ENCODE measurements around the gene IGFBP4. TPM values are rescaled to one million over a fixed set of nuclear protein-coding genes. Genes with fewer than 3 reads are reported as not detected.

IGFBP4 gene
- total RNA-seq, 2 experiments from 2014 or later: 12.2 to 13.2 TPM

DNA sequence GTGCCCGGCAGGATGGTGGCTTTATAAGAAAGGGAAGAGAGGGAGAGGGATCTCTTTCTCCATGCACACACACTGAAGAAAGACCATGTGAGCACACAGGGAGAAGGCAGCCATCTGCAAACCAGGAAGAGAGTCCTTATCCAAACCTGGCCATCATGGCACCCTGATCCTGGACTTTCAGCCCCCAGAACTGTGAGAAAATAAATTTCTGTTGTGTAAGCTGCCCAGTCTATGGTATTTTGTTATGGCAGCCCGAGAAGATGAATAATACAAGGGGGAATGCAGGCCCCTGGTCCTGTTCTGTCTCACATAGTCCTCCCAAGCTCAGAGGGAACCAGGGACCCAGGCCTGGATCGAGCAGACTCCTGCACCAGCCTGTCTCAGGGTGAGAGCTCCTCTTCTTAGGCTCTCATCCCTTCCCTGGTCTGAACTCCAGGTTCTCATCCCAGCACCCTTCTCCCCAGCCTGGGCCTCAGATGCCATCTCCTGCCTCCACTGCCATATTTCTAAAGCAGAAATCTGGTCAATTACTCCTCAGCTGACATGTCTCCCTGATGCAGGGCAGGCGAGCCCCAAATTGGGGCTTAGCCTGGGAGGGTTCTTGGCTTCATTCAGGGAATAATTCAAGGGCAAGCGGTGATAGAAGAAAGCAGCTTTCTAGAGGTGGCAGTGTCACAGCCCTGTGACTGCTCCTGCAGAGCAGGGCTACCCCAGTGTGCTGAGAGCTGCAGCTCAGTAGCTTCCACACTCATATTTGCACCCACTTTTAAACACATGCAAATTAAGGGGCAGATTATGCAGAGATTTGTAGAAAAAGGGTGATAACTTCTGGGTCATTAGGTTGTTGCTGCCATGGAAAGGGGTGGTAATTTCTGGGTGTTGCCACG is 28.8 kb downstream of the IGFBP4 start:
- H3K4me3 Mint-ChIP-seq: no peak overlapping the region
- no peak overlapping the region for H3K27ac Mint-ChIP-seq
- no peaks in the 10 kb centered on the region for H3K9me3 Mint-ChIP-seq
- peaks cover 5% of the 10 kb centered on the region for H3K36me3 Mint-ChIP-seq
- no peak for ATAC-seq (ENCODE audit: low read depth)
- DNase-seq: no peak
- POLR2A ChIA-PET: interaction anchor here (0.5 kb wide), 1 partner anchor 61 kb away, joined by 3 read pairs; no protein-coding TSS in a partner anchor
- H3K4me1 Mint-ChIP-seq: peaks cover 8% of the 10 kb centered on the region
- peaks cover 17% of the 10 kb centered on the region for H3K27me3 Mint-ChIP-seq

DNA sequence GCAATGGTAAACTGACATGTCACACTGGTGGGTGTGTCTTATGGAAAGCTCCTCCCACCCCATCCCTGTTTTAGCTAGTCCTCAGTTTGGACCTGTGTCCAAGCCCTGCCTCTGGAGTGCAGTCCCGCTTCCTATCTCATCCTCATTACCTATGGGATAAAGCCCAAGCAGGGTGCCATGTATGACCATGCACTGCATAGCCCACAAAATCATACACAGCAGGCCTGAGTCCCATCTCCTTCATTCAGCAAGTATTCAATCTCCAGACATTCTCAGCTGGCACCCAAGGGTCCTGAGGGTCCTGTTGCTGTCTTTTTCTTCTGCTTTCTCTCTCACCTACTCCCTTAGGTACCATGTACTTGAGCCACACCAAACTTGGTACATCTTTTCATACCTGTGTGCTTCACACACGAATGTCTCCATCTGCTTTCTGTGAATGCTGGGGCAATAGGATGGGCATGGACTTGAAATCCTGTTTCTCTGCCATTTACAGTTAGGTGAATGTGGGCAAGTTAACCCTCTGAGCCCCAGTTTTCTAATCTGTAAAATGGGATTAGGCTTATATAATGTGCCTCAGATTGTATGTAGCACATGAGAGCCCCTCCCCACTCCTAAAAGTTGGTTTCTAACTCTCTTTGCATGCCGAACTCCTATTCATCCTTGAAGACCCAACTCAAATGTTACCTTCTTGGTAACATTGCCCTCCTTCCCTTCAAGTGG is 29.6 kb downstream of the IGFBP4 start:
- Mint-ChIP-seq H3K27me3 (peaks cover 13% of the 10 kb centered on the region), H3K9me3 (no peaks in the 10 kb centered on the region), H3K4me1 (peaks cover 8% of the 10 kb centered on the region), H3K4me3 (no peak overlapping the region), H3K27ac (no peak overlapping the region), H3K36me3 (peaks cover 7% of the 10 kb centered on the region)
- POLR2A ChIA-PET: no interaction called here
- no peak for ATAC-seq (ENCODE audit: low read depth)
- DNase-seq: no peak

DNA sequence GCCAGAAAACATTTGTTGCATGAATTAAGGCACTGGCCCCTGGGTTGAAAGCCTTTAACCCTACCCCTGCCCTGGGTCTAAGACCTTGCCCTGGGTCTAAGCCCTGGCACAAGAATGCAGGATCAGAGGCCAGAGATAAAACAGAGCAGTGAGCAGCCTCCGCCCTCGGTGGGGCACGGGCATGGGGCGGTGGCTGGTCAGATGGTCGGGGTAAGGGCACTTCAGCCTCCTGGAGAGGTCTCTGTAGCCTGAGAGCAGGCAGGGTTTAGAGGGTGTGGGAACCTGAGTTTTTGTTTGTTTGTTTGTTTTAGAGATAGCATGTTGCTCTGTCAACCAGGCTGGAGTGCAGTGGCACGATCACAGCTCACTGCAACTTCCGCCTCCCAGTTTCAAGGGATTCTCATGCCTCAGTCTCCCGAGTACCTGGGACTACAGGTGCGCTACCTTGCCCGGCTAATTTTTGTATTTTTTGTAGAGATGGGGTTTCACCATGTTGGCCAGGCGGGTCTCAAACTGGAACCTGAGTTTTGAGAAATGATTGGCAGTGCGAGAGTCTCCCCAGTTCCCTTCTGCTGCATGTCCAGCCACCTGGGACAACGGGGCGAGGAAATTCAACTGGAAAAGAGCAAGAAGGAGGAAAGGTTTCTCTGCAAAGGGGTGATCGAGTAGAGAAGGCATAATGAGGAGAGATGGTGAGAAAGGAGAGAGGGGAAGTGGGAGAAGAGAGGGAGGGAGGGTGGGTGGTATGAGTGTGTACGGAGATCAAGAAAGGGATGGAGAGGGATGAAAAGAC is 30.5 kb downstream of the IGFBP4 start:
- H3K4me3 Mint-ChIP-seq: no peak overlapping the region

DNA sequence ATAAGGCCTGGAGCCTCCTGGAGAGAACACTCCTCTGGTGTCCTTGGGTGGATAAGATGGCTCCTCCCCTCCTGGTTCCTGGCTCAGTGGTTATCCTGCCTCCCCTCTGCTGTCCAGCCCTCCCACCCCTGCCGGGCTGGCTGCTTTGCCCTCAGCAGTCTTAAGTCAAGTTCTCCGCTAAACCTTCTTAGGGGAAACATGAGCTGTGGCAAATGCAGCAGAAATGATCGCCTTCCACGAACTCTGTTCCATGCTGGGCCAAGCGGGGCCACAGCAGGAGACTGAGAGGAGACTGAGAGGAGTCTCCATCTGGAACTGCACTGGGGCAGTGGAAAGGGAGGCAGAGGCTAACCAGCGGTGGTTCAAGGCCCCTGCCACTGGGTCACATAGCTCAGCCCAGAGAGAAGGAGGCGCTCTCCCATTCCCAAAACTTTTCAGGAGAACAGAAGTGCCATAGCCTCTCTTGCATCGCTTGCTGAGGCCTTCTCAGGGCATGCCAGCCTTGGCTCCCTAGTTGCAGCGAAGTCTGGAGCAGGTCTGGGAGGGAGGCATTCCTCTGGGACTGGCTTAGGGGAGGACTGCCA is 31.3 kb downstream of the IGFBP4 start:
- Mint-ChIP-seq H3K4me1 (peaks cover 12% of the 10 kb centered on the region), H3K9me3 (no peaks in the 10 kb centered on the region), H3K27me3 (peaks cover 9% of the 10 kb centered on the region), H3K27ac (no peak overlapping the region), H3K4me3 (no peak overlapping the region), H3K36me3 (peaks cover 15% of the 10 kb centered on the region)
- DNase-seq: no peak
- POLR2A ChIA-PET: interaction anchor here (2.3 to 4.1 kb wide), 2 partner anchors 57 to 59 kb away, joined by 9 to 22 read pairs; partner anchors contain the start of gene TOP2A
- ATAC-seq (ENCODE audit: low read depth): no peak

More for the DNA sequence above, 30.5 kb downstream of the IGFBP4 start:
- Mint-ChIP-seq H3K36me3 (peaks cover 11% of the 10 kb centered on the region), H3K9me3 (no peaks in the 10 kb centered on the region), H3K27me3 (peaks cover 13% of the 10 kb centered on the region), H3K27ac (no peak overlapping the region), H3K4me1 (peaks cover 10% of the 10 kb centered on the region)
- DNase-seq (no peak), ATAC-seq (ENCODE audit: low read depth) (no peak)
- POLR2A ChIA-PET: interaction anchor here (4.1 kb wide), 1 partner anchor 59 kb away, joined by 22 read pairs; no protein-coding TSS in a partner anchor

DNA sequence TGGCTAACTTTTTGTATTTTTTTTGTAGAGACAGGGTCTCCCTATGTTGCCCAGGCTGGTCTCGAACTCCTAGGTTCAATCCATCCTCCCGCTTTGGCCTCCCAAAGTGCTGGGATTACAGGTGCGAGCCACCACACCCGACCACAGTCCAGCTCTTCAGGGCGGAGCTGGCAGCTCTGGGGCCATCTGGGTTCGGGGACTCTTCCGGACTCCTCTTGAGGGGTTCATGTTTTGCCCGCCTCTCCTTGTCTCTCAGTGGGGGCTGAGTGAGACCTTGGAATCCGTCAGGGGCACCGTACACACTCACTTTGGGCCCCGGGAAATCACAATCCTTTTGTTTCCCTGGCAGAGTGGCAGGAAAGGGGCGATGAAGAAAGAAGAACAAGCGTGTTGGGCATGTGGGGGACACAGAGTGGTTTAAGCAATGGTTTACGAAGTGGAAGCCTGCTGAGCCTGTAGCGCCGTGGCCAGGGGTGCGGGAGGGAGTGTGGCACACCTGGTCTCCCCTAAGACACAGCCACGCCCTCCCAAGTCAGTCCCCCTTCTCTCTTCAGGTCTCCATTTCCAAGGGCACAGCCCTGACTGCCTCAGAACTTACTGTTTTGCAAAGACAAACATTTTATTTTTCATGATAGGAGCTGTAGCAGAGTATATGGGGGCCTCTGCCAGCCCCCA is 32.1 kb downstream of the IGFBP4 start:
- H3K27me3 Mint-ChIP-seq: peaks cover 6% of the 10 kb centered on the region
- peaks cover 15% of the 10 kb centered on the region for H3K36me3 Mint-ChIP-seq
- no peak overlapping the region for H3K4me3 Mint-ChIP-seq
- POLR2A ChIA-PET: interaction anchor here (0.6 to 4.1 kb wide), 7 partner anchors 16 to 116 kb away, joined by 3 to 22 read pairs (median 5); partner anchors contain the start of gene TOP2A
- no peaks in the 10 kb centered on the region for H3K9me3 Mint-ChIP-seq
- peaks cover 20% of the 10 kb centered on the region for H3K4me1 Mint-ChIP-seq
- no peak for ATAC-seq (ENCODE audit: low read depth)
- H3K27ac Mint-ChIP-seq: no peak overlapping the region
- DNase-seq: no peak

DNA sequence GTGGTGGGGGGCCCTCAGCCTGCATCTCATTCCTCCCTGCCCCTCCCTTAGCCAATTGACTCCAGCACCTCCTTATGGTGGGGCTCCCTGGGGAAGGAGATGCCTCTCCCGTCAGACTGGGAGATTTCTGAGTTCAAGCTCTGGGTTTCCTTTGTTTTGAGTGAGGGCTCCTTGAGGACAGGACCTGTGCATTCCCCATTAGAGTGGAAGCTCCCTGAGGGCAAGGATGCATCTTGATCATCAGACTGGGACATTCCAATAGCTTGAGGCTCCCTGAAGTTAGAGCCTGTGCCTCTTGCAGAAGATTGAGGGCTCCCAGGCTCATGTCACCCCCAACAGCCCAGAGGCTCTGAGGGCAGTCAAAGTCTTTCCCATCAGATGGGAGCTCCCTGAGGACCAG is 34.5 kb downstream of the IGFBP4 start:
- peaks cover 43% of the 10 kb centered on the region for H3K4me1 Mint-ChIP-seq
- peaks cover 2% of the 10 kb centered on the region for H3K27me3 Mint-ChIP-seq
- H3K36me3 Mint-ChIP-seq: peaks cover 12% of the 10 kb centered on the region
- ATAC-seq (ENCODE audit: low read depth) (no peak), DNase-seq (no peak)
- POLR2A ChIA-PET: interaction anchor here (1.2 to 4.1 kb wide), 3 partner anchors 12 to 55 kb away, joined by 4 to 22 read pairs (median 5); no protein-coding TSS in a partner anchor
- H3K4me3 Mint-ChIP-seq: no peak overlapping the region
- H3K9me3 Mint-ChIP-seq: no peaks in the 10 kb centered on the region
- no peak overlapping the region for H3K27ac Mint-ChIP-seq

DNA sequence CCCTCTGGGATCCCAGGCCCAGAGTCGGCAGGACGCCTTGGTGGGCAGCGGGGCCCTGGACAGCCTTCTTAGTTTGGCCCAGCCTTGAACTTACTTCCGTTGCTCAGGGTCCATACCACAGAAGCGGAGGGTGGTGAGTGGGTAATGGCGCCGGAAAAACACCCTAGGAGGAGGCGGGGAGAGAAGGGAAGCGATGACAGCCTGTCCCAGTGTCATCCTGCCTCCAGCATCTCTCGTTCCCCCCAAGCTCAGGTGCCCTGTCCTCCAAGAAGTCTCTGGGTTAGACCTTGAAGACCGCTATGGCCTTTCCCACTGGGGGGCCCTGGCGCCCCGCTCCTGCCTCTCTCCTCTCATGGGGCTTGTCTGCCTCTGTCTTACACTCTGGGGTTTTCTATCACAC is 35.2 kb downstream of the IGFBP4 start:
- peak overlapping the region; percentile 97 for H3K27ac Mint-ChIP-seq
- POLR2A ChIA-PET: interaction anchor here (1.2 to 2.6 kb wide), 3 partner anchors 12 to 61 kb away, joined by 4 to 10 read pairs (median 5); partner anchors contain the start of gene TOP2A
- H3K27me3 Mint-ChIP-seq: peaks cover 2% of the 10 kb centered on the region
- H3K36me3 Mint-ChIP-seq: peaks cover 9% of the 10 kb centered on the region
- H3K4me1 Mint-ChIP-seq: peaks cover 45% of the 10 kb centered on the region
- no peaks in the 10 kb centered on the region for H3K9me3 Mint-ChIP-seq
- no peak overlapping the region for H3K4me3 Mint-ChIP-seq
- ATAC-seq (ENCODE audit: low read depth) (no peak), DNase-seq (no peak)

DNA sequence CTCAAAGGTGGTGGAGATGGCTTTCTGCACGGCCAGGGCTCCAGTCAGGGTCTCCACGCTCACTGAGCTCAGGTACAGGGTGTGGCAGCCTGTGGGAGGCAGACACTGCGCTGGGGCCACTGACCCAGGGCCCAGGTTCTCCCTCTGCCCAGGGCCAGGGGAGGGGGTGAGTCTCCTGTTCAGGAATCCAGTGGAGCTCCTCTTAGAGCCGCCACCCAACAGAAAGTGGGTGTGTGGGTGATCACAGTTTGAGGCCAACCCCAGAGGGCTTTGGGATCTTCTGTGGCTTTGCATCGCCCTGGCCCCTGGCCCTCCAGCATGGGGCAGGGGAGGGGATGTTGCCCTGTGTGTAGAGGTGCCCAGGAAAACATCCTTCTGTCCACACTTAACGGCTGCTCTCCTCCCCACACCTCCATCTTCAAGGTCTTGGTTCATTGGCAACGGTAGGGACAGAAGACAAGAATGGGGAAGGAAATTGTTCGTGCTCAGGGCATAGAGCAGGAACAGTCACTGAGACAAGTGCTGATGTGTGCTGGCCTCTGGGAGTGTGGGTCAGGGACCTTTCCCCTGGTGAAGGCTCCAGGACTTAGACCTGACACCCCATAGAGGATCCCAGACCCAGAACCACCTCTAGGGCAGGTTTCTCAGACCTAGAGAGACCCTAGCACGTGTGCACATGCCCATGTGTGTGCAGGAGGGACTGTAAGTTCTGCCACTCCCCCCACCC is 36.7 kb downstream of the IGFBP4 start:
- Mint-ChIP-seq H3K4me3 (peak overlapping the region; percentile 75), H3K4me1 (peaks cover 60% of the 10 kb centered on the region), H3K36me3 (peaks cover 9% of the 10 kb centered on the region), H3K27me3 (no peaks in the 10 kb centered on the region), H3K27ac (peak overlapping the region; percentile 97), H3K9me3 (no peaks in the 10 kb centered on the region)
- DNase-seq: no peak
- no peak for ATAC-seq (ENCODE audit: low read depth)
- POLR2A ChIA-PET: interaction anchor here (0.7 to 3.4 kb wide), 13 partner anchors 10 to 80 kb away, joined by 3 to 33 read pairs (median 5); partner anchors contain the start of genes IGFBP4 and TOP2A

DNA sequence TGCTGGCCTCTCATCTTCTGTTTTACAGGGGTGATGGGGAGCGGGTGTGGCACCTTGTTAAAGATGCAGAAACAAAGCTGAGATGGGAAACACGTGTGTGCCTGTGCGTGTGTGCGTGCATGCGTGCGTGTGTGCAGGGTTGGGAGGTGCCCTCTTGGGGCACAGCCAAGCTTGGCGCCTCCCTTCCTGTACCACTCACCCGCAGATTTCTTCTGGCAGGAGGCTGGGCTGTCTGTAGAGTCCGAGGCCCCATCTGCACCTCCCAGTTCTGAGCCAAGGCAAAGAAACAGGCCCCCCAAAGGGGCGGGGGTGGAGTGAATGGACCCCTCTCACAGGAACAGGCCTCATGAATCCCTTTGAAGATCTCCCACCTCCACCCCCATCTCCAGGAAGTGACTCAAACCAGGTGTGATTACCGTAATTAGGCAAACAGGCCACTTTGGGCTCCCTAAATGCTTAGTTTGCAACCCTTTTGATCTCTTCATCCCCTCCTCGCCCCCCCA is 37.3 kb downstream of the IGFBP4 start:
- POLR2A ChIA-PET: interaction anchor here (1.1 to 3.4 kb wide), 11 partner anchors 10 to 80 kb away, joined by 3 to 33 read pairs (median 6); partner anchors contain the start of genes IGFBP4 and TOP2A
- H3K36me3 Mint-ChIP-seq: peaks cover 9% of the 10 kb centered on the region
- H3K9me3 Mint-ChIP-seq: no peaks in the 10 kb centered on the region
- peak; percentile 81 for DNase-seq
- H3K4me3 Mint-ChIP-seq: peak overlapping the region; percentile 75
- H3K27me3 Mint-ChIP-seq: no peaks in the 10 kb centered on the region
- peak; percentile 89 for ATAC-seq (ENCODE audit: low read depth)
- H3K27ac Mint-ChIP-seq: peak overlapping the region; percentile 97
- H3K4me1 Mint-ChIP-seq: peaks cover 66% of the 10 kb centered on the region

DNA sequence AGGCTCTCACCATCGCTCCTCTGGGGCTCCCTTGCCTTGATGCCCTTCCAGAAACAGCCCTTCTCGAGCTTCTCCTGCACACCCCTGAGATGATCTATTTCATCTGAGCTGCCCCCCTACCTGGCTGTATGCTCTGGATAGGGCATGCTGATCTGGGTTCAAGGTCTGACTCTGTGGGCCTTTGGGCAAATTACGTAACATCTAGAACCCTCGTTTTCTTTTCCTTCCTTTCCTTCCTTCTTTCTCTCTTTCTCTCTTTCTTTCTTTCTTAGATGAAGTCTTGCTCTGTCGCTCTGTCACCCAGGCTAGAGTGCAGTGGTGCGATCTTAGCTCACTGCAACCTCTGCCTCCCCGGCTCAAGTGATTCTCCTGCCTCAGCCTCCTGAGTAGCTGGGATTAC is 37.9 kb downstream of the IGFBP4 start:
- peaks cover 9% of the 10 kb centered on the region for H3K36me3 Mint-ChIP-seq
- H3K27ac Mint-ChIP-seq: peak overlapping the region; percentile 97
- no peak for DNase-seq
- H3K27me3 Mint-ChIP-seq: no peaks in the 10 kb centered on the region
- H3K9me3 Mint-ChIP-seq: no peaks in the 10 kb centered on the region
- peaks cover 68% of the 10 kb centered on the region for H3K4me1 Mint-ChIP-seq
- POLR2A ChIA-PET: interaction anchor here (1.0 to 3.4 kb wide), 10 partner anchors 9 to 73 kb away, joined by 3 to 33 read pairs (median 6); partner anchors contain the start of genes IGFBP4 and TOP2A
- H3K4me3 Mint-ChIP-seq: peak overlapping the region; percentile 75
- ATAC-seq (ENCODE audit: low read depth): no peak

DNA sequence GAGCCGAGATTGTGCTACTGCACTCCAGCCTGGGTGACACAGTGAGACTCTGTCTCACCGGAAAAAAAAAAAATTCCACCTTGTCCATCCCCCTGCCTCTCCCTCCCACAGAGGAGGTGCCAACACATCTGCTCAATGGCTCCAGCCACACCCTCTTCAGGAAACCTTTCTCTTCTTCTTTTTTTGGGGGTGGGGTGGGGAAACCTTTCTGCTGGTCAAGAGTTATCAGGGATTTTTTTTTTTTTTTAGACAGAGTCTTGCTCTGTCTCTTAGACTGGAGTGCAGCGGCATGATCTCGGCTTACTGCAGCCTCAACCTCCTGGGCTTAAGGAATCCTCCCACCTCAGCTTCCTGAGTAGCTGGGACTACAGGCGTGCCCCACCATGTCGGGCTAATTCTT is 39.5 kb downstream of the IGFBP4 start:
- Mint-ChIP-seq H3K27ac (peak overlapping the region; percentile 97), H3K4me1 (peaks cover 70% of the 10 kb centered on the region), H3K27me3 (no peaks in the 10 kb centered on the region), H3K4me3 (peak overlapping the region; percentile 10), H3K9me3 (no peaks in the 10 kb centered on the region), H3K36me3 (peaks cover 9% of the 10 kb centered on the region)
- DNase-seq (no peak), ATAC-seq (ENCODE audit: low read depth) (no peak)
- POLR2A ChIA-PET: interaction anchor here (0.9 to 1.0 kb wide), 2 partner anchors 39 to 51 kb away, joined by 3 to 4 read pairs; no protein-coding TSS in a partner anchor

Measured in activated naive CD8-positive, alpha-beta T cell treated with anti-CD3 and anti-CD28 coated beads, Interleukin-2, amount 10 ng/mL, durations not matched to agents 7 days and 5 days (primary cell).